ENCODE data around the gene MMP17.

GRCh38 chr12:131795064-131795463 lies 33.1 kb upstream of the MMP17 start:
- TF ChIP-seq CTCF (conservative IDR thresholded peaks at IDR 0.05; ENCODE audit: low read depth, low read length), result no peak
- no peak for TF ChIP-seq RFX5 (IDR thresholded peaks at IDR 0.05; ENCODE audit: low read depth, low read length)
- TF ChIP-seq POLR2A (IDR thresholded peaks at IDR 0.05; ENCODE audit: low read depth, low read length), result no peak
- TF ChIP-seq RCOR1 (IDR thresholded peaks at IDR 0.05; ENCODE audit: insufficient replicate concordance, low read length), result no peak
